Neural progenitor cell (in vitro differentiated cells): ENCODE data around the gene NF1. TPM values are rescaled to one million over a fixed set of nuclear protein-coding genes. Genes with fewer than 3 reads are reported as not detected.
A peak's percentile ranks its signal among the peaks of the same experiment; 100 is the strongest.

Experiments
- DNase-seq: peaks from one replicate; pipeline ENCODE4 v3.0.0-alpha.2; 2016; ENCODE audit warnings: low spot score
- H2AFZ ChIP-seq: fragments of 200-600 bp; sonication (generic); replicated peaks from 2 replicates; pipeline ENCODE4 v1.6.1; 2016; ENCODE audit warnings: antibody characterized with exemption
- H3F3A ChIP-seq: fragments of 200-600 bp; sonication (generic); 2 replicates; pipeline ENCODE4 v1.6.1; 2016; ENCODE audit warnings: antibody characterized with exemption, low read depth
- H3K27ac ChIP-seq: fragments of 200-600 bp; sonication (generic); 2 replicates; pipeline ENCODE4 v1.5.1; 2016; ENCODE audit warnings: mild to moderate bottlenecking
- H3K27me3 ChIP-seq: fragments of 200-600 bp; sonication (generic); 2 replicates; pipeline ENCODE4 v1.6.1; 2016; ENCODE audit warnings: mild to moderate bottlenecking, moderate library complexity
- H3K36me3 ChIP-seq: fragments of 200-600 bp; sonication (generic); 2 replicates; pipeline ENCODE4 v1.5.1; 2016
- H3K4me1 ChIP-seq: fragments of 200-600 bp; sonication (generic); 2 replicates; pipeline ENCODE4 v1.6.1; 2016; ENCODE audit warnings: mixed run types
- H3K4me2 ChIP-seq: fragments of 200-600 bp; sonication (generic); 2 replicates; pipeline ENCODE4 v1.6.1; 2016
- H3K4me3 ChIP-seq: fragments of 200-600 bp; sonication (generic); 2 replicates; pipeline ENCODE4 v1.5.1; 2016
- H3K79me2 ChIP-seq: fragments of 200-600 bp; sonication (generic); 2 replicates; pipeline ENCODE4 v1.6.1; 2016; ENCODE audit warnings: low read depth
- H3K9ac ChIP-seq: fragments of 200-600 bp; sonication (generic); 2 replicates; pipeline ENCODE4 v1.6.1; 2016
- H3K9me3 ChIP-seq: fragments of 200-600 bp; sonication (generic); 2 replicates; pipeline ENCODE4 v1.5.1; 2016; ENCODE audit warnings: low read depth
- H4K20me1 ChIP-seq: fragments of 200-600 bp; sonication (generic); 2 replicates; pipeline ENCODE4 v1.6.1; 2016; ENCODE audit warnings: low read depth
- H3K27ac Mint-ChIP-seq: 3 replicates; pipeline ENCODE4 v1.8.0; 2021; ENCODE audit warnings: mixed read lengths
- H3K27me3 Mint-ChIP-seq: 2 replicates; pipeline ENCODE4 v1.8.0; 2022; ENCODE audit warnings: low read depth, mild to moderate bottlenecking, inconsistent platforms, moderate library complexity, mixed read lengths; ENCODE audit not compliant: insufficient read depth
- H3K36me3 Mint-ChIP-seq: 3 replicates; pipeline ENCODE4 v1.8.0; 2021; ENCODE audit warnings: mixed read lengths
- H3K4me1 Mint-ChIP-seq: 3 replicates; pipeline ENCODE4 v1.8.0; 2021; ENCODE audit warnings: mixed read lengths
- H3K4me3 Mint-ChIP-seq: 3 replicates; pipeline ENCODE4 v1.8.0; 2021; ENCODE audit warnings: mild to moderate bottlenecking, moderate library complexity, mixed read lengths
- H3K9me3 Mint-ChIP-seq: 3 replicates; pipeline ENCODE4 v1.8.0; 2020; ENCODE audit warnings: mixed read lengths
- EZH2 ChIP-seq: fragments of 200-600 bp; sonication (generic); IDR thresholded peaks from 2 replicates; pipeline ENCODE4 v1.6.1; 2017; ENCODE audit warnings: antibody characterized with exemption, mild to moderate bottlenecking, moderate library complexity
- EZH2phosphoT487 ChIP-seq: fragments of 200-600 bp; sonication (generic); IDR thresholded peaks from 2 replicates; pipeline ENCODE4 v1.6.1; 2017; ENCODE audit warnings: antibody characterized with exemption
- total RNA-seq: library from RNA; depleted of rRNA; stranded (reverse); fragments of >200 nt; gene quantifications from 2 replicates; pipeline ENCODE4 v1.2.3, GENCODE V29; 2015; ENCODE audit warnings: low replicate concordance
- TF ChIP-seq, protein P1 (sequence below): fragments of 200-600 bp; sonication (generic); IDR thresholded peaks from 2 replicates; pipeline ENCODE4 v1.5.1; 2017; ENCODE audit warnings: antibody characterized with exemption, mild to moderate bottlenecking

Gene NF1
- total RNA-seq, 1 donor from 2014 or later, result 54.8 TPM

DNA sequence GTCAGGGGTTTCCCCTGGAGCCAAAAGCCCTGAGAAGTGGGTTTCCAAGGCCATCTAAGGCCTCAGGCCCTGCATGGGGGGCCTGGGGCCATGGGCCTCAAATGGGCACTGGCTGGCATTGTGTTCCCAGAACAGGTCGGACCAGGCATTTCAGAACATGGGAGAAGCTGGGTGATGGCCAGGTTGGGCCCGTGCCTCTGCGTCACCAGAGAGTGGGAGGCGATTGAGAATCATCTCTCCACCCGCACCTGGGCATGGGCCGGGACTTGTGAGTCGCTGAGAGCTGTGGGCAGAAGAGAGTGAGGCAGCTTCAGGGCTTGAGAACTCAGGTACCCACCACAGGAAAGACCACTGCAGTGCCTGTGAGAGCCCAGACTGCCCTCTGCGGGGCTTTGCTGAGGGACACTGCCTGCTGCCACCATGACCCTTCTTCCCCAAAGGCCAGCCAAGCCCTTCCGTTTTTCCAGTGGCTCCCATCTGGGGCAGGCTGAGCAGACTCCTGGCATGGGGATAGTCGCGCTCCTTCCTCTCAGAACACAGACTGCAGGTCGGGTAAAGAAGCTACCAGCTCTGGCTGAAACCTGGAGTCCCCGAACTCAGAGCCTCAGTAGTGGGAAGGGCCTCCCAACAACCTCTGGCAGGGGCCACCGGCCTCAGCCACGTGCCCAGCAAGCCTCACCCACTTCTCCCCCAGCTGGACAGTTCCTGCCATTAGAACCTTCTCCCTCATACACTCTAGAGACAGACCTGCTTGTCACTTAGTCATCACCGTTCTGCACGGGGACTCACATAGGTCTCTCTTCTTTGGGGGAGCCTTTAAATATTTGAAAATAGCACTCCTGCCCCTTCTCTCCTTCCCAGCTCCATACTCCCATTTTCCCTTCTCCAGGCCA, 298.3 kb downstream of the NF1 start:
- H3K27me3 ChIP-seq, result peaks cover 57% of the 10 kb centered on the region
- no peak for DNase-seq
- H3K4me1 ChIP-seq, result peaks cover 5% of the 10 kb centered on the region
- peaks cover 17% of the 10 kb centered on the region for H3F3A ChIP-seq
- H3K27ac ChIP-seq, result no peak overlapping the region
- Mint-ChIP-seq H3K36me3 (no peaks in the 10 kb centered on the region), H3K27ac (no peak overlapping the region), H3K9me3 (no peaks in the 10 kb centered on the region), H3K4me1 (peaks cover 18% of the 10 kb centered on the region), H3K4me3 (peak overlapping the region; percentile 81), H3K27me3 (peaks cover 27% of the 10 kb centered on the region)
- H3K9me3 ChIP-seq, result no peaks in the 10 kb centered on the region
- no peak overlapping the region for H3K9ac ChIP-seq
- H3K4me2 ChIP-seq, result no peak overlapping the region
- no peak overlapping the region for H3K4me3 ChIP-seq
- H3K36me3 ChIP-seq, result no peaks in the 10 kb centered on the region
- H2AFZ ChIP-seq, result no peak overlapping the region
- no peaks in the 10 kb centered on the region for H3K79me2 ChIP-seq
- peaks cover 28% of the 10 kb centered on the region for H4K20me1 ChIP-seq
- TF ChIP-seq, protein P1, sequence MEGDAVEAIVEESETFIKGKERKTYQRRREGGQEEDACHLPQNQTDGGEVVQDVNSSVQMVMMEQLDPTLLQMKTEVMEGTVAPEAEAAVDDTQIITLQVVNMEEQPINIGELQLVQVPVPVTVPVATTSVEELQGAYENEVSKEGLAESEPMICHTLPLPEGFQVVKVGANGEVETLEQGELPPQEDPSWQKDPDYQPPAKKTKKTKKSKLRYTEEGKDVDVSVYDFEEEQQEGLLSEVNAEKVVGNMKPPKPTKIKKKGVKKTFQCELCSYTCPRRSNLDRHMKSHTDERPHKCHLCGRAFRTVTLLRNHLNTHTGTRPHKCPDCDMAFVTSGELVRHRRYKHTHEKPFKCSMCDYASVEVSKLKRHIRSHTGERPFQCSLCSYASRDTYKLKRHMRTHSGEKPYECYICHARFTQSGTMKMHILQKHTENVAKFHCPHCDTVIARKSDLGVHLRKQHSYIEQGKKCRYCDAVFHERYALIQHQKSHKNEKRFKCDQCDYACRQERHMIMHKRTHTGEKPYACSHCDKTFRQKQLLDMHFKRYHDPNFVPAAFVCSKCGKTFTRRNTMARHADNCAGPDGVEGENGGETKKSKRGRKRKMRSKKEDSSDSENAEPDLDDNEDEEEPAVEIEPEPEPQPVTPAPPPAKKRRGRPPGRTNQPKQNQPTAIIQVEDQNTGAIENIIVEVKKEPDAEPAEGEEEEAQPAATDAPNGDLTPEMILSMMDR, result no peak
- TF ChIP-seq EZH2 (no peak), EZH2phosphoT487 (no peak)

DNA sequence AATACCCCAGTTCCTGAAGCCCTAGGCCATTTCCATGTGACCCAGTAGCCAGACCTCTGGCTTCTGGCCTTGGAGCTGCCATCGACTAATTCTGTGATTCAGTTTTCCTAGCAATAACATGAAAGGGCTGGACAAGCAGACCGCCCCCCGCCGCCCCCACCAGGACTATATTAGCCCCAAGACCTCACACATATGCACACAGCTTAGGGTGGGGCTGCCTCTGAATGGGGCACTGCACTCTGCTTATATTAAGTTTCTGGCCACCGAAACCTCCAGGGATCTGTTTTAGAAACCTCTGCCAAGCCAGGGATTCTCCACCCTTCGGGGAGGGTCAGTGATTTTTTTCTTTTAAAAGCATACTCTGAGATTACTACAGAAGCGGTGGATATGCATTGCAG, 299.0 kb downstream of the NF1 start:
- no peak overlapping the region for H3K4me3 ChIP-seq
- H3K36me3 Mint-ChIP-seq, result no peaks in the 10 kb centered on the region
- no peak overlapping the region for H3K27ac Mint-ChIP-seq
- H3K4me1 Mint-ChIP-seq, result peaks cover 20% of the 10 kb centered on the region
- no peak overlapping the region for H3K9ac ChIP-seq
- peaks cover 17% of the 10 kb centered on the region for H3F3A ChIP-seq
- no peak for TF ChIP-seq EZH2phosphoT487
- TF ChIP-seq, protein P1, result no peak
- no peak for TF ChIP-seq EZH2
- peaks cover 5% of the 10 kb centered on the region for H3K4me1 ChIP-seq
- H3K79me2 ChIP-seq, result no peaks in the 10 kb centered on the region
- no peak overlapping the region for H3K4me3 Mint-ChIP-seq
- peaks cover 28% of the 10 kb centered on the region for H4K20me1 ChIP-seq
- no peaks in the 10 kb centered on the region for H3K9me3 Mint-ChIP-seq
- peaks cover 57% of the 10 kb centered on the region for H3K27me3 ChIP-seq
- H3K9me3 ChIP-seq, result no peaks in the 10 kb centered on the region
- no peak for DNase-seq
- peaks cover 29% of the 10 kb centered on the region for H3K27me3 Mint-ChIP-seq
- H2AFZ ChIP-seq, result no peak overlapping the region
- no peak overlapping the region for H3K4me2 ChIP-seq
- H3K27ac ChIP-seq, result no peak overlapping the region
- H3K36me3 ChIP-seq, result no peaks in the 10 kb centered on the region

DNA sequence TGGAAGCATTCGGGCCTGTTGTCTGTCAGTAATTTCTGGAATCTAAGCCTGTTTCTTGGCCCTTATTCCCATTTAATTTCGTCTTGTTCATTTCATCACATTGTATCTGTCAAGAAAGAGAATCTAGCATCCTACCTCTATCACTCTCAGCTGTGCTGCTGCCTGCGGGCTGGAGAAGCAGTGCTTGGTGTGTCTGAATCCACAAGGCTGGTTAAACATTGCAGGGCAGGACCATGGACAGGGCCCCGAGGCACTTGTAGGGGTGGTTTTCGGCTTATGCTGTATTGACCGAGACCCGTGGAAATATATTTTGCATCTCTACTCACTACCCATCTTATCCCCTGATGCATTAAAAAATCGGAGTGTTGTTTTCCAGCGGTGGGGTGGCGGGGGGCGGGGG, 299.8 kb downstream of the NF1 start:
- Histone ChIP-seq H3K4me2 (no peak overlapping the region), H3K79me2 (no peaks in the 10 kb centered on the region), H2AFZ (no peak overlapping the region), H3F3A (peaks cover 17% of the 10 kb centered on the region), H3K27me3 (peaks cover 49% of the 10 kb centered on the region), H3K4me1 (peaks cover 5% of the 10 kb centered on the region), H4K20me1 (peaks cover 28% of the 10 kb centered on the region), H3K9ac (no peak overlapping the region), H3K9me3 (no peaks in the 10 kb centered on the region), H3K4me3 (no peak overlapping the region), H3K36me3 (no peaks in the 10 kb centered on the region), H3K27ac (no peak overlapping the region)
- H3K4me3 Mint-ChIP-seq, result peak overlapping the region; percentile 3
- H3K36me3 Mint-ChIP-seq, result no peaks in the 10 kb centered on the region
- peaks cover 19% of the 10 kb centered on the region for H3K4me1 Mint-ChIP-seq
- TF ChIP-seq, protein P1, result no peak
- no peak for TF ChIP-seq EZH2phosphoT487
- no peak for TF ChIP-seq EZH2
- peak; percentile 90 for DNase-seq
- H3K27me3 Mint-ChIP-seq, result peaks cover 29% of the 10 kb centered on the region
- H3K9me3 Mint-ChIP-seq, result no peaks in the 10 kb centered on the region
- no peak overlapping the region for H3K27ac Mint-ChIP-seq
